H1 (cell line): ENCODE results near the gene OR11L1. TPM values are rescaled to one million over a fixed set of nuclear protein-coding genes. Genes with fewer than 3 reads are reported as not detected.

Experiments
- CTCF ChIA-PET: fragments of 300-600 bp; sonication (Branson Sonifier 250); formaldehyde crosslinking; loops from one replicate; lab custom pipeline; 2021; ENCODE audit not compliant: partially characterized antibody; lab: Charles Lee
- POLR2A ChIA-PET: fragments of 300-600 bp; sonication (Branson Sonifier 250); formaldehyde crosslinking; loops from one replicate; lab custom pipeline; 2021; ENCODE audit warnings: inconsistent platforms; ENCODE audit not compliant: partially characterized antibody; lab: Charles Lee
- DNase-seq, 2 experiments: peaks; one replicate each; pipeline versions ENCODE4 v3.0.0 to v3.0.0-alpha.2; 2010 to 2022; ENCODE audit warnings: low spot score in 2 of 2, low read depth in 1 of 2, mixed read lengths in 1 of 2
- FAIRE-seq: peaks from 2 replicates; lab custom pipeline; 2011; peaks lifted over from hg19 to GRCh38; lab: Jason Lieb, UNC
- H2AFZ ChIP-seq: 2 replicates; pipeline ENCODE4 v1.8.1; 2012; ENCODE audit warnings: low read length, inconsistent platforms
- H2AK5ac ChIP-seq: 2 replicates; pipeline ENCODE4 v1.6.1; 2013; ENCODE audit warnings: low read depth, low read length
- H2BK120ac ChIP-seq: replicated peaks from 2 replicates; pipeline ENCODE3; 2013; ENCODE audit warnings: low read depth, low read length, inconsistent platforms
- H2BK12ac ChIP-seq: 2 replicates; pipeline ENCODE4 v1.6.1; 2013; ENCODE audit warnings: low read depth, low read length
- H2BK15ac ChIP-seq: 2 replicates; pipeline ENCODE4 v1.6.1; 2013; ENCODE audit warnings: low read length
- H2BK20ac ChIP-seq: 2 replicates; pipeline ENCODE4 v1.6.1; 2013; ENCODE audit warnings: low read length
- H2BK5ac ChIP-seq: 2 replicates; pipeline ENCODE4 v1.6.1; 2013; ENCODE audit warnings: low read depth, low read length
- H3K14ac ChIP-seq: 2 replicates; pipeline ENCODE4 v1.6.1; 2013; ENCODE audit warnings: inconsistent platforms; ENCODE audit not compliant: insufficient read length
- H3K18ac ChIP-seq: 2 replicates; pipeline ENCODE4 v1.6.1; 2013; ENCODE audit warnings: low read length; ENCODE audit errors: extremely low read depth
- H3K23ac ChIP-seq: 2 replicates; pipeline ENCODE4 v1.6.1; 2013; ENCODE audit warnings: inconsistent platforms; ENCODE audit not compliant: insufficient read length
- H3K23me2 ChIP-seq: 2 replicates; pipeline ENCODE4 v1.6.1; 2013; ENCODE audit warnings: low read depth, low read length
- H3K27ac ChIP-seq: 2 replicates; pipeline ENCODE4 v1.6.1; 2011; ENCODE audit warnings: low read depth, low read length, inconsistent platforms
- H3K27me3 ChIP-seq, 4 experiments: replicated peaks in 1 of 4; 1 replicate in 1 of 4; 2 replicates in 3 of 4; pipeline versions ENCODE4 v1.6.1 to v1.8.1; 2011 to 2013; ENCODE audit warnings: low read length in 3 of 4, mild to moderate bottlenecking in 3 of 4, inconsistent platforms in 2 of 4, mixed read lengths in 2 of 4, moderate library complexity in 1 of 4; ENCODE audit not compliant: control insufficient read depth in 3 of 4, insufficient read depth in 3 of 4; ENCODE audit errors: extremely low read depth in 1 of 4
- H3K36me3 ChIP-seq, 4 experiments: 2 replicates each; pipeline versions ENCODE4 v1.6.1 to v1.8.1; 2011 to 2013; ENCODE audit warnings: mild to moderate bottlenecking in 4 of 4, low read length in 3 of 4, moderate library complexity in 2 of 4, control low read depth in 1 of 4, inconsistent platforms in 1 of 4; ENCODE audit not compliant: insufficient read depth in 4 of 4, control insufficient read depth in 2 of 4
- H3K4ac ChIP-seq: replicated peaks from 2 replicates; pipeline ENCODE3; 2013; ENCODE audit warnings: low read length, low read depth, mixed read lengths, inconsistent platforms; ENCODE audit not compliant: insufficient read length
- H3K4me1 ChIP-seq, 4 experiments: replicated peaks in 1 of 4; 1 replicate in 1 of 4; 2 replicates in 3 of 4; pipeline versions ENCODE4 v1.6.1 to v1.8.1; 2011 to 2013; ENCODE audit warnings: low read length in 3 of 4, inconsistent platforms in 2 of 4, mixed read lengths in 1 of 4; ENCODE audit not compliant: insufficient read depth in 4 of 4, control insufficient read depth in 3 of 4
- H3K4me2 ChIP-seq, 2 experiments: 2 replicates each; pipeline versions ENCODE4 v1.6.1 to v1.8.1; 2011 to 2013; ENCODE audit warnings: low read depth in 2 of 2, low read length in 2 of 2, control low read depth in 1 of 2, inconsistent platforms in 1 of 2, mild to moderate bottlenecking in 1 of 2; ENCODE audit not compliant: insufficient read depth in 1 of 2
- H3K4me3 ChIP-seq, 4 experiments: fragments of 200-600, 300-600 bp in 1 of 4; sonication (generic), shearing (Covaris generic), sonication (Bioruptor Twin) in 1 of 4; 2 replicates each; pipeline versions ENCODE4 v1.5.1 to v1.8.1; 2011 to 2016; ENCODE audit warnings: low read length in 4 of 4, low read depth in 3 of 4, control low read depth in 2 of 4, inconsistent platforms in 2 of 4, mild to moderate bottlenecking in 2 of 4, mixed read lengths in 1 of 4, moderate library complexity in 1 of 4; ENCODE audit not compliant: insufficient read depth in 2 of 4; ENCODE audit errors: extremely low read depth in 1 of 4
- H3K56ac ChIP-seq: replicated peaks from 2 replicates; pipeline ENCODE3; 2013; ENCODE audit warnings: low read depth, mild to moderate bottlenecking, mixed read lengths, low read length, inconsistent platforms; ENCODE audit not compliant: insufficient read length
- H3K79me1 ChIP-seq: 2 replicates; pipeline ENCODE4 v1.6.1; 2013; ENCODE audit warnings: low read depth, low read length, control low read depth
- H3K79me2 ChIP-seq, 2 experiments: 2 replicates each; pipeline versions ENCODE4 v1.6.1 to v1.8.1; 2012 to 2013; ENCODE audit warnings: low read length in 2 of 2, mild to moderate bottlenecking in 2 of 2, inconsistent platforms in 1 of 2; ENCODE audit not compliant: insufficient read depth in 2 of 2, control insufficient read depth in 1 of 2
- H3K9ac ChIP-seq, 4 experiments: replicated peaks in 1 of 4; 1 replicate in 1 of 4; 2 replicates in 3 of 4; pipeline versions ENCODE4 v1.6.1 to v1.8.1; 2011 to 2013; ENCODE audit warnings: low read depth in 3 of 4, low read length in 3 of 4, control low read depth in 2 of 4, mild to moderate bottlenecking in 2 of 4, moderate library complexity in 2 of 4, inconsistent platforms in 1 of 4; ENCODE audit errors: extremely low read depth in 1 of 4
- H3K9me3 ChIP-seq, 2 experiments: 2 replicates each; pipeline versions ENCODE4 v1.6.1 to v1.8.1; 2012 to 2013; ENCODE audit warnings: mild to moderate bottlenecking in 2 of 2, moderate library complexity in 2 of 2, control low read depth in 1 of 2, inconsistent platforms in 1 of 2, low read depth in 1 of 2, low read length in 1 of 2, mixed read lengths in 1 of 2; ENCODE audit not compliant: insufficient read depth in 2 of 2
- H4K20me1 ChIP-seq, 2 experiments: replicated peaks in 1 of 2; 2 replicates each; pipeline versions ENCODE3 to v1.8.1; 2011 to 2013; ENCODE audit warnings: inconsistent platforms in 2 of 2, low read length in 2 of 2, mild to moderate bottlenecking in 1 of 2; ENCODE audit not compliant: insufficient read depth in 2 of 2, control insufficient read depth in 1 of 2
- H4K5ac ChIP-seq: 2 replicates; pipeline ENCODE4 v1.6.1; 2013; ENCODE audit warnings: low read length, low read depth, mixed read lengths, inconsistent platforms; ENCODE audit not compliant: insufficient read length
- H4K8ac ChIP-seq: 2 replicates; pipeline ENCODE4 v1.8.0; 2013; ENCODE audit warnings: mild to moderate bottlenecking, moderate library complexity, low read length, inconsistent platforms; ENCODE audit not compliant: insufficient read depth; ENCODE audit errors: extremely low read depth
- H4K91ac ChIP-seq: replicated peaks from 2 replicates; pipeline ENCODE3; 2013; ENCODE audit warnings: low read length, mixed read lengths, inconsistent platforms; ENCODE audit not compliant: insufficient read length
- CBX8 ChIP-seq: fragments of 300-800, 300-1000 bp; sonication (generic); IDR thresholded peaks from 2 replicates; pipeline ENCODE4 v1.7.1; 2016; ENCODE audit warnings: low read depth, low read length, borderline replicate concordance
- CHD1 ChIP-seq: IDR thresholded peaks from 2 replicates; pipeline ENCODE4 v1.6.1; 2012; ENCODE audit warnings: low read depth, low read length, improper control_type of control experiment
- CREB1 ChIP-seq: IDR thresholded peaks from 2 replicates; pipeline ENCODE4 v1.6.1; 2012; ENCODE audit warnings: inconsistent platforms
- E2F6 ChIP-seq: IDR thresholded peaks from 2 replicates; pipeline ENCODE4 v1.6.1; 2012; ENCODE audit warnings: inconsistent platforms
- EGR1 ChIP-seq: IDR thresholded peaks from 2 replicates; pipeline ENCODE4 v1.6.1; 2011; ENCODE audit warnings: low read depth, low read length, borderline replicate concordance
- EP300 ChIP-seq, 2 experiments: IDR thresholded peaks; 1 replicate in 1 of 2; 2 replicates in 1 of 2; pipeline ENCODE4 v1.6.1; 2011 to 2012; ENCODE audit warnings: low read depth in 2 of 2, low read length in 2 of 2, mild to moderate bottlenecking in 2 of 2, borderline replicate concordance in 1 of 2, inconsistent platforms in 1 of 2, moderate library complexity in 1 of 2
- HDAC2 ChIP-seq, 2 experiments: fragments of 300-600 bp in 1 of 2; sonication (generic) in 1 of 2; IDR thresholded peaks; 2 replicates each; pipeline ENCODE4 v1.6.1; 2011 to 2012; ENCODE audit warnings: low read depth in 2 of 2, low read length in 2 of 2, mild to moderate bottlenecking in 2 of 2, moderate library complexity in 2 of 2, borderline replicate concordance in 1 of 2, inconsistent platforms in 1 of 2
- JUN ChIP-seq: IDR thresholded peaks from 2 replicates; pipeline ENCODE4 v1.6.1; 2011; ENCODE audit warnings: low read depth, mild to moderate bottlenecking, improper control_type of control experiment, low read length
- POLR2A ChIP-seq, 2 experiments: IDR thresholded peaks; 1 replicate in 1 of 2; 2 replicates in 1 of 2; pipeline ENCODE4 v1.6.1; 2011; ENCODE audit warnings: low read depth in 2 of 2, low read length in 2 of 2, mild to moderate bottlenecking in 2 of 2; ENCODE audit errors: control extremely low read depth in 1 of 2
- POLR2AphosphoS5 ChIP-seq: IDR thresholded peaks from 2 replicates; pipeline ENCODE4 v1.6.1; 2011; ENCODE audit warnings: low read depth, low read length
- RNF2 ChIP-seq: fragments of 200-900, 300-1000 bp; sonication (generic); IDR thresholded peaks from 2 replicates; pipeline ENCODE4 v1.7.1; 2016; ENCODE audit warnings: borderline replicate concordance, low read depth, mild to moderate bottlenecking, antibody characterized with exemption, low read length; ENCODE audit not compliant: poor library complexity, severe bottlenecking; ENCODE audit errors: missing control alignments
- SIX5 ChIP-seq: IDR thresholded peaks from 2 replicates; pipeline ENCODE4 v1.6.1; 2011; ENCODE audit warnings: mild to moderate bottlenecking, low read depth, low read length
- SRF ChIP-seq: IDR thresholded peaks from 2 replicates; pipeline ENCODE4 v1.6.1; 2011; ENCODE audit warnings: mild to moderate bottlenecking, low read depth, low read length, moderate library complexity
- ZNF274 ChIP-seq: IDR thresholded peaks from 2 replicates; pipeline ENCODE4 v1.7.0; 2012; ENCODE audit warnings: low read length, borderline replicate concordance; ENCODE audit errors: extremely low read depth
- WGBS, 2 experiments: shearing (Covaris generic) in 1 of 2; methylation state at CpG; one replicate each; pipeline versions ENCODE4 v1.1.6 to v1.1.7; 2013 to 2015; ENCODE audit warnings: low lambda C conversion rate in 2 of 2, mixed read lengths in 2 of 2, inconsistent platforms in 1 of 2, low coverage in 1 of 2, missing lambda C conversion rate in 1 of 2; ENCODE audit not compliant: insufficient replicate concordance in 2 of 2, insufficient coverage in 1 of 2, insufficient read length in 1 of 2; ENCODE audit errors: extremely low coverage in 1 of 2, missing lambda C conversion rate in 1 of 2; 5-methylcytosine and 5-hydroxymethylcytosine counted together
- polyA plus RNA-seq, 7 experiments: library from polyadenylated mRNA; depleted of rRNA in 3 of 7; stranded (reverse) in 5 of 7; unstranded in 2 of 7; fragments of >200 nt in 5 of 7; fragments of 200-250 nt in 2 of 7; gene quantifications; 1 replicate in 5 of 7; 2 replicates in 1 of 7; 4 replicates in 1 of 7; pipeline versions ENCODE4 v1.2.1 to v1.2.3, GENCODE V29; 2011 to 2013; ENCODE audit warnings: missing spikeins in 2 of 7, mixed read lengths in 2 of 7
- total RNA-seq: library from RNA; stranded (reverse); fragmentation: NEBNext Ultra II Directional; extraction: Animal tissue kit (Norgen Biotek cat#: 25700); gene quantifications from 2 replicates; pipeline ENCODE4 v1.2.1, GENCODE V29; 2021

The OR11L1 gene
- total and polyA plus RNA-seq, 2 of the 8 experiments (the other 6 are each of a cell fraction or from before 2014, with no cell fraction given) = not detected

GRCh38 chr1:247864644-247865043 is 22.9 kb upstream of the OR11L1 start:
- Histone ChIP-seq H3K4me2 (no peak overlapping the region), H3K79me1 (no peaks in the 10 kb centered on the region), H3K4ac (no peak overlapping the region), H4K5ac (no peak overlapping the region), H3K9me3 (peaks cover 43 to 67% of the 10 kb centered on the region in 2 experiments), H3K79me2 (no peaks in the 10 kb centered on the region), H3K4me1 (no peaks in the 10 kb centered on the region), H4K8ac (no peak overlapping the region), H3K23me2 (no peaks in the 10 kb centered on the region), H2AK5ac (no peak overlapping the region), H2BK5ac (no peak overlapping the region), H3K9ac (no peak overlapping the region), H3K27ac (no peak overlapping the region), H2BK120ac (no peak overlapping the region), H3K23ac (no peak overlapping the region), H4K91ac (no peak overlapping the region), H3K27me3 (no peaks in the 10 kb centered on the region), H2AFZ (no peak overlapping the region), H3K18ac (no peak overlapping the region), H2BK20ac (no peak overlapping the region), H3K14ac (no peak overlapping the region), H3K4me3 (no peak overlapping the region), H3K56ac (no peak overlapping the region), H2BK12ac (no peak overlapping the region), H3K36me3 (no peaks in the 10 kb centered on the region), H2BK15ac (no peak overlapping the region), H4K20me1 (no peaks in the 10 kb centered on the region)
- POLR2A ChIA-PET = no interaction called here
- 74% methylated on average over 17 of the region's 17 CpGs; no CpG with 5 or more reads in 1 of the 2 experiments for WGBS, 2 experiments
- no peak for FAIRE-seq
- CTCF ChIA-PET = no interaction called here
- DNase-seq = no peak
- TF ChIP-seq SIX5 = no peak
- TF ChIP-seq HDAC2 (IDR thresholded peaks at IDR 0.05; ENCODE audit: borderline replicate concordance in 1 of 2, low read depth in 2 of 2, low read length in 2 of 2) = no peak
- no peak for TF ChIP-seq EGR1
- TF ChIP-seq POLR2AphosphoS5 = no peak
- TF ChIP-seq EP300 (IDR thresholded peaks at IDR 0.05; ENCODE audit: borderline replicate concordance in 1 of 2, low read depth in 2 of 2, low read length in 2 of 2) = no peak
- TF ChIP-seq CBX8 = no peak
- no peak for TF ChIP-seq E2F6
- TF ChIP-seq RNF2 = no peak
- no peak for TF ChIP-seq POLR2A (IDR thresholded peaks at IDR 0.05; ENCODE audit: control extremely low read depth in 1 of 2, low read depth in 2 of 2, low read length in 2 of 2)
- no peak for TF ChIP-seq SRF
- no peak for TF ChIP-seq ZNF274
- no peak for TF ChIP-seq CHD1
- TF ChIP-seq JUN = no peak
- TF ChIP-seq CREB1 = no peak
